Thyroid gland (tissue), 4 donors: ENCODE data around the gene TAS1R3. TPM values are rescaled to one million over a fixed set of nuclear protein-coding genes. Genes with fewer than 3 reads are reported as not detected.
"Not testable (repeated sequence)": the region's sequence is repeated elsewhere in the genome, so short reads cannot be mapped to it uniquely, and the experiment has no call there.

Experiments used
- DNase-seq, 2 donors: peaks; one replicate each; pipeline ENCODE4 v3.0.0-alpha.2; 2019
- H3K27ac ChIP-seq, 3 donors: fragments of 200-600 bp; sonication (generic); 1 replicate in 2 of 3; 2 replicates in 1 of 3; pipeline ENCODE4 v1.5.1; 2016 to 2019; ENCODE audit warnings: mild to moderate bottlenecking in 1 of 3, moderate library complexity in 1 of 3
- H3K27me3 ChIP-seq: fragments of 200-600 bp; sonication (generic); one replicate; pipeline ENCODE4 v1.5.1; 2019
- H3K36me3 ChIP-seq, 2 donors: fragments of 200-600 bp; sonication (generic); one replicate each; pipeline ENCODE4 v1.5.1; 2016 to 2019
- H3K4me1 ChIP-seq, 2 donors: fragments of 200-600 bp; sonication (generic); one replicate each; pipeline ENCODE4 v1.5.1; 2017 to 2019
- H3K4me3 ChIP-seq, 3 donors: fragments of 200-600 bp; sonication (generic); replicated peaks in 1 of 3; 1 replicate in 2 of 3; 2 replicates in 1 of 3; pipeline ENCODE4 v1.5.1; 2016; ENCODE audit warnings: mild to moderate bottlenecking in 1 of 3
- H3K9me3 ChIP-seq: fragments of 200-600 bp; sonication (generic); one replicate; pipeline ENCODE4 v1.5.1; 2017
- CTCF ChIP-seq, 6 experiments: fragments of 200-600 bp in 3 of 6; fragments of 450-650 bp in 3 of 6; sonication (generic) in 3 of 6; IDR thresholded peaks; one replicate each; pipeline ENCODE4 v1.5.1; 2016 to 2019; ENCODE audit warnings: antibody characterized with exemption in 6 of 6, mild to moderate bottlenecking in 2 of 6, inconsistent platforms in 1 of 6, moderate library complexity in 1 of 6
- POLR2A ChIP-seq, 2 donors: fragments of 450-650 bp; IDR thresholded peaks; one replicate each; pipeline ENCODE4 v1.6.1; 2017; ENCODE audit warnings: antibody characterized with exemption in 2 of 2, mild to moderate bottlenecking in 2 of 2, moderate library complexity in 1 of 2
- WGBS, 2 donors: methylation state at CpG; one replicate each; pipeline ENCODE4 v1.1.5; 2017; 5-methylcytosine and 5-hydroxymethylcytosine counted together
- intact Hi-C: fragments of 100-400 bp; cut with DNase I; formaldehyde crosslinking; loops from one replicate; pipeline ENCODE4 v1.15.1; 2023
- total RNA-seq, 4 donors: library from RNA; depleted of rRNA; stranded (reverse); fragments of >200 nt; gene quantifications; one replicate each; pipeline ENCODE4 v1.2.3, GENCODE V29; 2016

TAS1R3 gene
- total RNA-seq, 4 donors from 2014 or later, result 0.11 to 1.4 (median 0.68) TPM

- Histone ChIP-seq H3K27me3 (no peaks in the 10 kb centered on the region), H3K36me3 (no peaks in the 10 kb centered on the region), H3K4me1 (peaks cover 0 to 5% of the 10 kb centered on the region in 2 donors), H3K27ac (no peak overlapping the region), H3K4me3 (no peak overlapping the region), H3K9me3 (no peaks in the 10 kb centered on the region)
- intact Hi-C loops, result no loop called here
- DNase-seq, result no peak
- no peak for TF ChIP-seq POLR2A (IDR thresholded peaks at IDR 0.05)
- TF ChIP-seq CTCF (IDR thresholded peaks at IDR 0.05), result no peak
- 84% methylated on average over 10 of the region's 10 CpGs for WGBS, 2 donors
Measured at GRCh38 chr1:1365875-1366698, 35.0 kb downstream of the TAS1R3 start.

GRCh38 chr1:1366699-1367066, 35.6 kb downstream of the TAS1R3 start:
- no peak for TF ChIP-seq CTCF (IDR thresholded peaks at IDR 0.05)
- TF ChIP-seq POLR2A (IDR thresholded peaks at IDR 0.05), result no peak
- H3K4me3 ChIP-seq, result no peak overlapping the region
- H3K27me3 ChIP-seq, result no peaks in the 10 kb centered on the region
- H3K4me1 ChIP-seq, result peaks cover 2% of the 10 kb centered on the region in 2 donors
- DNase-seq, result no peak
- no peaks in the 10 kb centered on the region for H3K36me3 ChIP-seq
- 94 to 97% methylated on average over 3 of the region's 3 CpGs for WGBS, 2 donors
- H3K9me3 ChIP-seq, result no peaks in the 10 kb centered on the region
- no peak overlapping the region for H3K27ac ChIP-seq
- intact Hi-C loops, result no loop called here

- intact Hi-C loops, result no loop called here
- H3K36me3 ChIP-seq, result no peaks in the 10 kb centered on the region
- TF ChIP-seq CTCF (IDR thresholded peaks at IDR 0.05) (no peak), POLR2A (IDR thresholded peaks at IDR 0.05) (no peak)
- H3K9me3 ChIP-seq, result no peaks in the 10 kb centered on the region
- DNase-seq, result no peak
- no peaks in the 10 kb centered on the region for H3K27me3 ChIP-seq
- no peak overlapping the region for H3K27ac ChIP-seq
- no peak overlapping the region for H3K4me3 ChIP-seq
- H3K4me1 ChIP-seq, result peaks cover 8 to 9% of the 10 kb centered on the region in 2 donors
- 96 to 97% methylated on average over 5 of the region's 5 CpGs for WGBS, 2 donors
Measured at GRCh38 chr1:1367315-1367714, 36.2 kb downstream of the TAS1R3 start.

GRCh38 chr1:1370094-1370493, 39.0 kb downstream of the TAS1R3 start:
- WGBS, 2 donors, result 92 to 96% methylated on average over 14 of the region's 14 CpGs

GRCh38 chr1:1370771-1371300, 39.8 kb downstream of the TAS1R3 start:
- Histone ChIP-seq H3K27ac (no peak overlapping the region), H3K4me1 (peaks cover 20 to 25% of the 10 kb centered on the region in 2 donors), H3K4me3 (no peak overlapping the region), H3K9me3 (no peaks in the 10 kb centered on the region), H3K27me3 (no peaks in the 10 kb centered on the region), H3K36me3 (peaks cover 0 to 4% of the 10 kb centered on the region in 2 donors)
- intact Hi-C loops, result loop anchor here (10.0 kb wide), 1 partner anchor 256 kb away; the partner anchor contains the start of gene C1orf159
- no peak for TF ChIP-seq CTCF (IDR thresholded peaks at IDR 0.05)
- no peak for TF ChIP-seq POLR2A (IDR thresholded peaks at IDR 0.05)
- DNase-seq, result no peak
- WGBS, 2 donors, result 78 to 87% methylated on average over 6 to 12 of the region's 16 CpGs

More at GRCh38 chr1:1370094-1370493, 39.0 kb downstream of the TAS1R3 start:
- H3K9me3 ChIP-seq, H3K4me3 ChIP-seq, H3K27ac ChIP-seq, H3K27me3 ChIP-seq, H3K36me3 ChIP-seq, DNase-seq: not testable (repeated sequence)
- peaks cover 18 to 25% of the 10 kb centered on the region in 2 donors for H3K4me1 ChIP-seq
- intact Hi-C loops, result loop anchor here (10.0 kb wide), 1 partner anchor 255 kb away; the partner anchor contains the start of gene C1orf159
